NB4 (cell line): Measurements from ENCODE around the gene EGFL7.

Experiments
- DNase-seq: peaks from one replicate; pipeline ENCODE4 v3.0.0; 2010; ENCODE audit warnings: low read depth
- H3K4me3 ChIP-seq: one replicate; pipeline ENCODE4 v1.5.1; 2011; ENCODE audit warnings: mild to moderate bottlenecking, low read depth, low read length, moderate library complexity
- MYC ChIP-seq: IDR thresholded peaks from 2 replicates; pipeline ENCODE4 v1.6.1; 2011; ENCODE audit warnings: low read depth, low read length
- POLR2A ChIP-seq: IDR thresholded peaks from 2 replicates; pipeline ENCODE4 v1.6.1; 2011; ENCODE audit warnings: mild to moderate bottlenecking; ENCODE audit not compliant: insufficient read length; ENCODE audit errors: extremely low read depth
- TF ChIP-seq, protein P1 (sequence below): IDR thresholded peaks from one replicate; pipeline ENCODE4 v1.5.1; 2012; ENCODE audit warnings: low read depth, low read length
- TF ChIP-seq, protein P2 (sequence below): IDR thresholded peaks from 2 replicates; pipeline ENCODE4 v1.6.1; 2011; ENCODE audit warnings: low read depth, low read length

EGFL7 gene

DNA sequence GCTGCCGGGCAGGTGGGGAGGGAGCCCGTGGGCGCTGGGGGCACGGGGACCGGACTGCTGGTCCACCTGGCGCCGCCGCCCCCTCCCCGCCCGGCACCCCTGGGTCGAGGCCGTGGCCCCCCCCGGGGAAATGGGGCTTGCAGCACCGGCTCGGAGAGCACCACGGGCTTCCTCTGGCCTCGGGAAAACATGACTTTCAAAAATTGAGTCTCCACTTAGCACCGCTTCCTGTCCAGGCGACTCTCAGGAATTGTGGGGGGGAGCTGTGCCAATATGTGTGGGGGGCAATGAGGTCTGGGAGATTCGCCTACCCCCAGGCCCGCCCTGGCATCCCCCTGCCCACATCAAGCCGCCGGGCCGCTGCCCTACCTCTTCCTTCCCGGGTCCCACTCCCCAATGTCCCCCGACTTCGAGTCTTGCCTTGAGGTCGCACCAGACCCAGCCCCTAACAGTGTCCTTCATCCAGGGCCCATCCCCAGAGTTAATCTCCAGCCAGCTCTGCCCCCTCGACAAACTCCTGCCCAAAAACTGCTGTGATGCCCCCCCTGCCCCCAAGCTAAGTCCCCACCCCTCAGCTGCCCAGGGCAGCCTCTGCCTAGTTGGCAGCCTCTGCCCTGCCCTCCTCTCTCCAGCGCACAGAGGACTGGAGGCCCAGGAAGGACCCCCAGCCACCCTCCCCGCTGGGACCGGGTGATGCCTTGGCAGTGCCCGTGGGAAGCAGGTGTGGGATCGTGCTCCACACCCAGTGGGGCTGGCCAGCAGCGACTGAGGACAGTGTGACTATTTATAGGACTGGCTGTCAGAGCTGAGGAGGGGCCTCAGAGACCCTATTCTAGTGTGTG is 3.9 kb downstream of the EGFL7 start:
- DNase-seq, result no peak
- no peak overlapping the region for H3K4me3 ChIP-seq
- TF ChIP-seq, protein P1, sequence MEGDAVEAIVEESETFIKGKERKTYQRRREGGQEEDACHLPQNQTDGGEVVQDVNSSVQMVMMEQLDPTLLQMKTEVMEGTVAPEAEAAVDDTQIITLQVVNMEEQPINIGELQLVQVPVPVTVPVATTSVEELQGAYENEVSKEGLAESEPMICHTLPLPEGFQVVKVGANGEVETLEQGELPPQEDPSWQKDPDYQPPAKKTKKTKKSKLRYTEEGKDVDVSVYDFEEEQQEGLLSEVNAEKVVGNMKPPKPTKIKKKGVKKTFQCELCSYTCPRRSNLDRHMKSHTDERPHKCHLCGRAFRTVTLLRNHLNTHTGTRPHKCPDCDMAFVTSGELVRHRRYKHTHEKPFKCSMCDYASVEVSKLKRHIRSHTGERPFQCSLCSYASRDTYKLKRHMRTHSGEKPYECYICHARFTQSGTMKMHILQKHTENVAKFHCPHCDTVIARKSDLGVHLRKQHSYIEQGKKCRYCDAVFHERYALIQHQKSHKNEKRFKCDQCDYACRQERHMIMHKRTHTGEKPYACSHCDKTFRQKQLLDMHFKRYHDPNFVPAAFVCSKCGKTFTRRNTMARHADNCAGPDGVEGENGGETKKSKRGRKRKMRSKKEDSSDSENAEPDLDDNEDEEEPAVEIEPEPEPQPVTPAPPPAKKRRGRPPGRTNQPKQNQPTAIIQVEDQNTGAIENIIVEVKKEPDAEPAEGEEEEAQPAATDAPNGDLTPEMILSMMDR, result no peak
- TF ChIP-seq, protein P2, sequence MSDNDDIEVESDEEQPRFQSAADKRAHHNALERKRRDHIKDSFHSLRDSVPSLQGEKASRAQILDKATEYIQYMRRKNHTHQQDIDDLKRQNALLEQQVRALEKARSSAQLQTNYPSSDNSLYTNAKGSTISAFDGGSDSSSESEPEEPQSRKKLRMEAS, result no peak
- TF ChIP-seq MYC (no peak), POLR2A (no peak)

DNA sequence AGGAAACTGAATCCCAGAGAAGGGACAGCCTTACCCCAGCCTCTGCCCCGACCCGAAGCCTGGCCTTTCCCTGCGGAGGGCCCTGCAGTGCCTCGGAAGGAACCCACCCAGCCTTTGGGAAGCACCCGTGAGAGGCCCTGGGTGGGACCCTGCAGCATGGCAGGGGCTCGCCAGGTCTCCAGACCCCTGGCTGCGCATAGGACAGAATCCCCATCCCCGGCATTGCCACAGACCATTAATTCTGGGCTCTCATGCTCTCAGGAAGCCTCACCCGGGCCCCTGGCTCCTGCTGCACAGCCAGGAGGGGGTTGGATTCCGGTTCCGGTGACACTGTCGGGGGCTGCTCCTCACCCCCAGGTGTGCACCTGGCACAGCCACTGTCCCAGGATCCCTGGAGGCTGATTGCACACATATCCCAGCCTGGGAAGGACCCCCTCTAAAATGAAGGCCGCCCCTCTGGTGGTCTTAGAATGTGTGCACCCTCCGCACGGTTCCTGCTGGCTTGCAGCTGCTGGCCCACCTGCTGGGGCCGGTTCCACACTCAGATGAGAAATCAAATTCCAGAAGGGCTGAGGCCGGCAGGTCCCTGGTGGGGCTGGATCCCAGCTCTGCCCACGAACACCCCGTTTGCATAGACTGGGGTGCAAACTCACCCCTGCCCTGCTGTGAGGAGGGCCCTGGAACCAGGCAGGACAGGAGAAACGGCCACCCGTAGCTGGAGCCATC is 4.7 kb downstream of the EGFL7 start:
- no peak overlapping the region for H3K4me3 ChIP-seq
- no peak for DNase-seq
- TF ChIP-seq, protein P1, result no peak
- TF ChIP-seq POLR2A (no peak), MYC (no peak)
- TF ChIP-seq, protein P2, result no peak

DNA sequence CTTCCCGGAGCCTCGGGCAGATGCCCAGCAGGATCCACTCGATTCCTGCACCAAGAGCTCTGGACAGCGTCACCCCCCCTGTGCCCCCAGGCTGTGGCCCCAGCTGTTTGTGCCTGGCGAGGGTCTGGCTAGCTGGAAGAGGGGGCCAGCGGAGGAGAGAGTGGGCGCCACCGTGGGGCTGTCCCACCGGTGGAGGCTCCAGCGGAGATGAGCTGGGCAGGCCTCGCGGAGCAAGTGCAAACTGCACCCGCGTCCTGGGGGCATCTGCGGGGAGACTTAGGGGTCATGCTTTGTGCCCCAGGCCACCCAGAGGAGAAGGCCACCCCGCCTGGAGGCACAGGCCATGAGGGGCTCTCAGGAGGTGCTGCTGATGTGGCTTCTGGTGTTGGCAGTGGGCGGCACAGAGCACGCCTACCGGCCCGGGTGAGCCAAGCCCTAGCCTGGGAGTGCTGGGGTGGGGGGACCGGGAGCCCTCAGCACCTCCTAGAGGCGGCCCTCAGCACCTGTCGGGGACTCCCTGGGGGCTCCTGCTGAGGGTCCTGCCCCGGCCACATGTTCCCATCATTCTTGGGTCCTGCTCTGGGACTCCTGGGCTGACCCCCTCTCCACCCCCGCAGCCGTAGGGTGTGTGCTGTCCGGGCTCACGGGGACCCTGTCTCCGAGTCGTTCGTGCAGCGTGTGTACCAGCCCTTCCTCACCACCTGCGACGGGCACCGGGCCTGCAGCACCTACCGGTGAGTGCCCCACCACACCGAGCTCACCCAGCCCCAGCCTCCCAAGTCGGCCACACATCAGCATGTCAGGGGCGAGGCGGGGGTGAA is 5.4 kb downstream of the EGFL7 start:
- DNase-seq, result no peak
- no peak for TF ChIP-seq POLR2A
- no peak for TF ChIP-seq MYC
- TF ChIP-seq, protein P2, result no peak
- TF ChIP-seq, protein P1, result no peak
- H3K4me3 ChIP-seq, result no peak overlapping the region

DNA sequence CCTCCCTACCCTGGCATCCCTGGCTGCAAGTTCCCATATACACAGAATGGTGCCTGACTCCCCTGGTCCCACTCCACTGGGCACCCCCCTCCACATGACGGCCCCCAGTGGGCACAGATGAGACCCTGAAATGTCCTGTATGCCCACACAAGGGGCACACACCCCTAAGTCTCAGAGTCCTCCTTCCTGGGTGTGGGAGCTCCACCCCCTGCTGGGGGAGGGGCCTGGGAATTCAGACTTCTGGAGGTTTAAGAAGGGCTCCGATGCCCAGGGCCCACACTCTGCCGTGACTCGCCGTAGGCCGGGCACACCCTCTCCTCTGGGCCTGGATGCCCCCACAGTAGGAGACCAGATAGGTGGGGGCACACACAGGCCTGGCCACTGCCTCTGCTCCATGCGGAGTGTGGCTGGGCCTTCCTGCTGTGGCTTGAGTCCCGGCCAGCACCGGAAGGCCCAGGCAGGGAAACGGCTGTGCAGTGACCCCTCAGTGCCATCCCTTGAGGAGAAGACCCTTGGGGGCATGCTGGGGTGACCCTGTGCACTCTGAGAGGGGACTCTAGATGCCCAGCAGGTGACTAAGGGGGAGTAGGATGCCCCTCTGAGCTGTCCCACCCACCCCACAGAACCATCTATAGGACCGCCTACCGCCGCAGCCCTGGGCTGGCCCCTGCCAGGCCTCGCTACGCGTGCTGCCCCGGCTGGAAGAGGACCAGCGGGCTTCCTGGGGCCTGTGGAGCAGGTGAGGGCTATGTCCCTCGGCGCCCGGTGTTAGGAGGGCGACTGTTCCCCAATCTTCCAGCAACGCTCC is 6.5 kb downstream of the EGFL7 start:
- H3K4me3 ChIP-seq, result no peak overlapping the region
- no peak for DNase-seq
- no peak for TF ChIP-seq POLR2A

DNA sequence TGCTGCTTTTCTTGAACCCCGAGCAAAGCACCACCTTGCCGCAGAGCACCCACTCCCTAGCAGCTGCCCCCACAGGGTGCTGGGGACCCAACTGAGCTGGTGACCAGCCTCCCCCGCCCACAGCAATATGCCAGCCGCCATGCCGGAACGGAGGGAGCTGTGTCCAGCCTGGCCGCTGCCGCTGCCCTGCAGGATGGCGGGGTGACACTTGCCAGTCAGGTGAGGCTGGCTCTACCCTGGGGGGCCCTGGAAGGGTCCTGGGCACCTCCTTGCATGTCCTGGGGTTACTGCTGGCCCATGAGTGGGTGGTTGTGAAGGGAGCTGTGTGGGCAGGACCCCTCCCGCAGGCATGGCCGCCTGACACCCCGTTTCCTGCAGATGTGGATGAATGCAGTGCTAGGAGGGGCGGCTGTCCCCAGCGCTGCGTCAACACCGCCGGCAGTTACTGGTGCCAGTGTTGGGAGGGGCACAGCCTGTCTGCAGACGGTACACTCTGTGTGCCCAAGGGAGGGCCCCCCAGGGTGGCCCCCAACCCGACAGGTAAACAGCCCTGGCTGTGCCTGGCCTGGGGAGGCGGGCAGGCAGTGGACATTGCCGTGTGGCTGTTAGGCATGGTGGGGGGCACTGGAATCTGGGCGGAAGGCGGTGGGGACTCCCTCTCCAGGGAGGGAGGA is 7.2 kb downstream of the EGFL7 start:
- no peak for DNase-seq
- TF ChIP-seq MYC, result no peak
- H3K4me3 ChIP-seq, result no peak overlapping the region

DNA sequence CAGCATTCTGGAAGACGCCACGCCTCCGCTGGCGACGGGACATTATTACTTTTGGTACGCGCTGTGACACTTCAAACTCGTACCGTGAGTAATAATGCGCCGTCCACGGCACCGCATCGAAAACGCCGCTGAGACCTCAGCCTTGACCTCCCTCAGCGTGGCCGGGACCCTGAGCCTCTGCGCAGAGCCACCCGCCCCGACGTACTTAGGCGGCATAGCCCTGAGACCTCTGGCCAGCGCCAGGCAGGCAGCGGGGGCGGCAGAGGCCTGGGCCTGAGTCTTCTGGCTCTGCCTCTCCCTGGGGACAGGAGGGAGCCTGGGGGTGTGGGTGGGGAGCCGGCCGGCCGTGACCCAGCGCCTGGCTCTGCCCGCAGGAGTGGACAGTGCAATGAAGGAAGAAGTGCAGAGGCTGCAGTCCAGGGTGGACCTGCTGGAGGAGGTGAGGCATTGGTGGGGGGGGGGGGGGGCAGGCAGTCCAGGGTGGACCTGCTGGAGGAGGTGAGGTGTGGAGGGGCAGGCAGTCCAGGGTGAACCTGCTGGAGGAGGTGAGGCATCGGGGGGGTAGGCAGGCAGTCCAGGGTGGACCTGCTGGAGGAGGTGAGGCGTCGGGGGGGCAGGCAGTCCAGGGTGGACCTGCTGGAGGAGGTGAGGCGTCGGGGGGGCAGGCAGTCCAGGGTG is 8.0 kb downstream of the EGFL7 start:
- no peak overlapping the region for H3K4me3 ChIP-seq
- no peak for DNase-seq
- TF ChIP-seq MYC, result no peak
- TF ChIP-seq, protein P2, result no peak
- no peak for TF ChIP-seq POLR2A
- TF ChIP-seq, protein P1, result no peak
